Type B pancreatic cell (in vitro differentiated cells): ENCODE measurements around the gene MTR. TPM values are rescaled to one million over a fixed set of nuclear protein-coding genes. Genes with fewer than 3 reads are reported as not detected.

ENCODE experiments used
- DNase-seq: peaks from one replicate; pipeline ENCODE4 v3.0.0; 2021; ENCODE audit warnings: mixed read lengths; ENCODE audit not compliant: unreplicated experiment; ENCODE audit errors: extremely low spot score
- H3K27ac Mint-ChIP-seq: 2 replicates; pipeline ENCODE4 v1.8.0; 2021; ENCODE audit warnings: mild to moderate bottlenecking, mixed read lengths
- H3K27me3 Mint-ChIP-seq: 2 replicates; pipeline ENCODE4 v1.8.0; 2021; ENCODE audit warnings: mixed read lengths
- H3K36me3 Mint-ChIP-seq: 2 replicates; pipeline ENCODE4 v1.8.0; 2021; ENCODE audit warnings: mixed read lengths
- H3K4me1 Mint-ChIP-seq: one replicate; pipeline ENCODE4 v1.8.0; 2021; ENCODE audit warnings: mixed read lengths; ENCODE audit not compliant: unreplicated experiment
- H3K4me3 Mint-ChIP-seq: 2 replicates; pipeline ENCODE4 v1.8.0; 2021; ENCODE audit warnings: mild to moderate bottlenecking, mixed read lengths
- H3K9me3 Mint-ChIP-seq: 2 replicates; pipeline ENCODE4 v1.8.0; 2021; ENCODE audit warnings: mixed read lengths
- total RNA-seq: library from RNA; stranded (reverse); gene quantifications from 2 replicates; pipeline ENCODE4 v1.2.1, GENCODE V29; 2021; ENCODE audit warnings: low replicate concordance
- TF ChIP-seq, protein P1 (sequence below): fragments of 200-600 bp; sonication (generic); conservative IDR thresholded peaks from 2 replicates; pipeline ENCODE4 v1.5.0; 2021; ENCODE audit warnings: antibody characterized with exemption, mild to moderate bottlenecking

MTR gene
- total RNA-seq, 1 donor from 2014 or later, result 44.1 TPM

GRCh38 chr1:236829085-236829484 lies 34.0 kb downstream of the MTR start:
- H3K27ac Mint-ChIP-seq, result no peak overlapping the region
- H3K27me3 Mint-ChIP-seq, result no peaks in the 10 kb centered on the region
- TF ChIP-seq, protein P1, sequence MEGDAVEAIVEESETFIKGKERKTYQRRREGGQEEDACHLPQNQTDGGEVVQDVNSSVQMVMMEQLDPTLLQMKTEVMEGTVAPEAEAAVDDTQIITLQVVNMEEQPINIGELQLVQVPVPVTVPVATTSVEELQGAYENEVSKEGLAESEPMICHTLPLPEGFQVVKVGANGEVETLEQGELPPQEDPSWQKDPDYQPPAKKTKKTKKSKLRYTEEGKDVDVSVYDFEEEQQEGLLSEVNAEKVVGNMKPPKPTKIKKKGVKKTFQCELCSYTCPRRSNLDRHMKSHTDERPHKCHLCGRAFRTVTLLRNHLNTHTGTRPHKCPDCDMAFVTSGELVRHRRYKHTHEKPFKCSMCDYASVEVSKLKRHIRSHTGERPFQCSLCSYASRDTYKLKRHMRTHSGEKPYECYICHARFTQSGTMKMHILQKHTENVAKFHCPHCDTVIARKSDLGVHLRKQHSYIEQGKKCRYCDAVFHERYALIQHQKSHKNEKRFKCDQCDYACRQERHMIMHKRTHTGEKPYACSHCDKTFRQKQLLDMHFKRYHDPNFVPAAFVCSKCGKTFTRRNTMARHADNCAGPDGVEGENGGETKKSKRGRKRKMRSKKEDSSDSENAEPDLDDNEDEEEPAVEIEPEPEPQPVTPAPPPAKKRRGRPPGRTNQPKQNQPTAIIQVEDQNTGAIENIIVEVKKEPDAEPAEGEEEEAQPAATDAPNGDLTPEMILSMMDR, result no peak
- no peaks in the 10 kb centered on the region for H3K4me1 Mint-ChIP-seq
- no peak for DNase-seq
- H3K4me3 Mint-ChIP-seq, result no peak overlapping the region
- no peaks in the 10 kb centered on the region for H3K9me3 Mint-ChIP-seq
- peaks cover 39% of the 10 kb centered on the region for H3K36me3 Mint-ChIP-seq

- TF ChIP-seq, protein P1, result no peak
- Mint-ChIP-seq H3K36me3 (peaks cover 41% of the 10 kb centered on the region), H3K4me3 (no peak overlapping the region), H3K4me1 (peaks cover 2% of the 10 kb centered on the region), H3K27me3 (no peaks in the 10 kb centered on the region), H3K9me3 (no peaks in the 10 kb centered on the region), H3K27ac (no peak overlapping the region)
- no peak for DNase-seq
Measured at GRCh38 chr1:236830116-236830515, 35.0 kb downstream of the MTR start.

DNA sequence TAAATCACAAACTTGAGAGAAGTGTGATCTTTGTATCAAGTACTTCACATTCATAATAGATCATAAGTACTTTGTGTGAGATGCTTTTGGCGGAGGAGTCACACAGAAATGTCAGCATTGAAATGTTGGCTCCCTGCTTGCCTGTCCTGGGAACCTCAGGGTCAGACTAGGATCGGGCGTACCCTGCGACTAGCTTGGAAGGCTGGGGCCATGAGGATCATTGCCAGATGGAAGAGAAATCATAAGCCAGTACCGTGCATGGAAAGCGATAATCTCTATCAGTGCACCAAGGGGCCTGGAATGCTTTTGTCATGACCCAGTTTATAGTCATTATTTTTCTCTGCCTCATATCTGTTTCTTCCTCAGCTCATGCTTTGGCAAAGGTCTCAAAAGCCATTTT lies 35.5 kb downstream of the MTR start:
- no peak overlapping the region for H3K4me3 Mint-ChIP-seq
- TF ChIP-seq, protein P1, result no peak
- no peaks in the 10 kb centered on the region for H3K9me3 Mint-ChIP-seq
- H3K27me3 Mint-ChIP-seq, result no peaks in the 10 kb centered on the region
- no peak overlapping the region for H3K27ac Mint-ChIP-seq
- no peak for DNase-seq
- H3K4me1 Mint-ChIP-seq, result peaks cover 6% of the 10 kb centered on the region
- peaks cover 45% of the 10 kb centered on the region for H3K36me3 Mint-ChIP-seq

DNA sequence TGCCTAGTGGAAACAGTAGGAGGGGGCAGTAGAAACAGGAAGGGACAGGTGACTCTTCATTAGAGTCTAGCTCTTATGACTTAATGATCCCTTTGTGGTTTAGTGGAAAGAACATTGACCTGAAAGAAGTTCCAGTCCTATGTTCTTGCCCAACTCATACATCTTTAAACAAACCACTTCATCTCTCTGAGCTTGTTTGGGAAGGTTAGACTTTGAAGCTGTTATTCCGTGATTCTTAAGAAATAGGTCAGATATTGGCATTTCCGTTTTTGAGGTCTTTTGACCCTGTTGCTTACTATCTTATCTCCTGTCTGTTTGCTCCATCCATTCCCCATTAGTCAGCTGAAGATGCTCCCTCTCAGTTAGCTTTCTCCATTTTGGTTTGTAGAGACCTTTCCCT lies 38.5 kb downstream of the MTR start:
- H3K4me3 Mint-ChIP-seq, result no peak overlapping the region
- no peak overlapping the region for H3K27ac Mint-ChIP-seq

GRCh38 chr1:236834876-236835275 lies 39.8 kb downstream of the MTR start:
- Mint-ChIP-seq H3K27ac (no peak overlapping the region), H3K9me3 (no peaks in the 10 kb centered on the region), H3K4me1 (peaks cover 6% of the 10 kb centered on the region), H3K4me3 (no peak overlapping the region), H3K36me3 (peaks cover 42% of the 10 kb centered on the region), H3K27me3 (no peaks in the 10 kb centered on the region)
- TF ChIP-seq, protein P1, result no peak
- DNase-seq, result no peak

More for the DNA sequence above, 38.5 kb downstream of the MTR start:
- peaks cover 37% of the 10 kb centered on the region for H3K36me3 Mint-ChIP-seq
- no peaks in the 10 kb centered on the region for H3K9me3 Mint-ChIP-seq
- no peaks in the 10 kb centered on the region for H3K27me3 Mint-ChIP-seq
- TF ChIP-seq, protein P1, result no peak
- DNase-seq, result no peak
- peaks cover 6% of the 10 kb centered on the region for H3K4me1 Mint-ChIP-seq

- H3K36me3 Mint-ChIP-seq, result peaks cover 44% of the 10 kb centered on the region
- H3K4me3 Mint-ChIP-seq, result no peak overlapping the region
- H3K27ac Mint-ChIP-seq, result no peak overlapping the region
- H3K4me1 Mint-ChIP-seq, result peaks cover 6% of the 10 kb centered on the region
- no peaks in the 10 kb centered on the region for H3K27me3 Mint-ChIP-seq
- TF ChIP-seq, protein P1, result no peak
- no peaks in the 10 kb centered on the region for H3K9me3 Mint-ChIP-seq
- DNase-seq, result no peak
Measured at GRCh38 chr1:236835491-236835890, 40.4 kb downstream of the MTR start.
